Myometrial cell (primary cell): Measurements from ENCODE around the gene SFI1. TPM values are rescaled to one million over a fixed set of nuclear protein-coding genes. Genes with fewer than 3 reads are reported as not detected.

Experiments
- total RNA-seq: library from RNA; depleted of rRNA; stranded (reverse); fragments of >200 nt; gene quantifications from 2 replicates; pipeline ENCODE4 v1.2.3, GENCODE V29; 2015

Gene SFI1
- total RNA-seq, result 28.0 and 30.3 TPM in 2 replicates

DNA sequence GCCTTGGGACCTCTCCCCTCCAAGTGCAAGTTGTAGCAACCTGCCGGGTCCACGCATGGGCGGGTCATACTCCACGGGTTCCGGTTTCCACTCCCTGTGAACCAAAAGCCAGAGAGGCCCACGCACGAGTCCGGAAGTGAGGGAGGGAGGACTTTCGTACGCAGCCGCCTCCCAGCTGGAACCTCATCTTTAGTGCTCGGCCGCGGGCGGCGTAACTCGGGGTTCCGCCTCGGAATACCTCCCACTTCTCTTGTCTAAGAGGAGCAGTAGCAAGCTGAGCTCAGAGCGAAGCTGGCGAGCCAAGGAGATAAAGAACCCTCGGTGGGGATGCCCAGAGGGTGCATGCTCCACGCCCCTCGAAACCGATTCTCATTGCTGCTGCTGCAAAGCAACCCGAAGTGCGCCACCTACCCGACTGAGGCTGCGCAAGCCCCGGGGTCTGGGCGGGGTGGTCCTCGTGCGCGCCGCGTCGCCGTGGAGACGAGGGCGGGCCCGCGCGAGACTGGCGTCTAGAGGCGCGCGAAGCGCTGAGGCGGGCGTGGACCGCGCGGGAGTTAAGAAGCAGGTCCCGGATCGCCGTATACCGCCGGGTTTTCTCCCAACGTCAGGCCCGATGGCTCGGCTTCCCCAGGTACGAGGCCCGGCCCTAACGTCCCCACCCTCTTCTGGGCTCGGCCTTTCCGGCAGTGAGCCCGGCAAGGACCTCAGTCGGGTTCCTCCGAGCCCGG lies at the start of gene SFI1:
TSS of gene SFI1 (plus strand) at position 530 of the 728 bp plus-strand sequence. CDS start 11,749 bp downstream, outside the sequence.

GRCh38 chr22:31489632-31490495 lies 6.5 kb upstream of the SFI1 start, which contains the start of gene EIF4ENIF1:
Gene EIF4ENIF1 (minus strand): TSS chr22:31489842. CDS start chr22:31488718, 1,124 bp downstream.

GRCh38 chr22:31661851-31662667 lies 165.7 kb downstream of the SFI1 start, which contains the start of gene PISD:
Gene PISD (minus strand): TSS chr22:31662215. CDS start chr22:31662208, 7 bp downstream.

Other genes with a start within 250 kb of the SFI1 start
- gene PIK3IP1, start 204.0 kb upstream of the SFI1 start, total RNA-seq, result 26.4 and 32.0 TPM in 2 replicates
- gene PATZ1, start 150.2 kb upstream of the SFI1 start, total RNA-seq, result 11.0 and 13.5 TPM in 2 replicates
- gene DRG1, start 96.9 kb upstream of the SFI1 start, total RNA-seq, result 91.3 and 98.6 TPM in 2 replicates
- gene EIF4ENIF1, start 6.7 kb upstream of the SFI1 start, total RNA-seq, result 7.2 and 11.9 TPM in 2 replicates
- 158 and 175 TPM in 2 replicates for gene PISD, start 165.7 kb downstream of the SFI1 start, total RNA-seq